HEK293 (cell line): ENCODE results near the gene C1orf56.

Experiments
- EGR2 ChIP-seq: fragments of 450-650 bp; formaldehyde crosslinking; IDR thresholded peaks from 2 replicates; pipeline ENCODE4 v1.5.1; 2016; ENCODE audit warnings: low read depth, missing biosample characterization, missing genetic modification characterization
- PRDM1 ChIP-seq: fragments of 450-650 bp; formaldehyde crosslinking; IDR thresholded peaks from 2 replicates; pipeline ENCODE4; 2016; ENCODE audit warnings: missing biosample characterization, missing genetic modification characterization
- PRDM10 ChIP-seq: fragments of 450-650 bp; formaldehyde crosslinking; IDR thresholded peaks from 2 replicates; pipeline ENCODE4 v1.5.1; 2016; ENCODE audit warnings: missing biosample characterization, missing genetic modification characterization
- SCRT1 ChIP-seq: fragments of 450-650 bp; formaldehyde crosslinking; IDR thresholded peaks from 2 replicates; pipeline ENCODE4 v1.5.1; 2016; ENCODE audit warnings: missing biosample characterization, missing genetic modification characterization, borderline replicate concordance
- SCRT2 ChIP-seq: fragments of 450-650 bp; formaldehyde crosslinking; IDR thresholded peaks from 2 replicates; pipeline ENCODE4 v1.5.1; 2016; ENCODE audit warnings: missing biosample characterization, missing genetic modification characterization
- ZBTB11 ChIP-seq: fragments of 450-650 bp; formaldehyde crosslinking; conservative IDR thresholded peaks from 2 replicates; pipeline ENCODE4 v1.5.1; 2016; ENCODE audit warnings: low read depth, missing biosample characterization, missing genetic modification characterization
- ZBTB7A ChIP-seq: fragments of 450-650 bp; formaldehyde crosslinking; IDR thresholded peaks from 2 replicates; pipeline ENCODE4 v1.5.1; 2016; ENCODE audit warnings: low read depth, missing biosample characterization, missing genetic modification characterization
- ZEB2 ChIP-seq: fragments of 450-650 bp; formaldehyde crosslinking; IDR thresholded peaks from 2 replicates; pipeline ENCODE4 v1.5.1; 2016; ENCODE audit warnings: missing biosample characterization, missing genetic modification characterization
- ZFHX2 ChIP-seq: fragments of 450-650 bp; formaldehyde crosslinking; conservative IDR thresholded peaks from 2 replicates; pipeline ENCODE4 v1.5.1; 2016; ENCODE audit warnings: missing biosample characterization, missing genetic modification characterization
- ZNF114 ChIP-seq: fragments of 450-650 bp; formaldehyde crosslinking; IDR thresholded peaks from 2 replicates; pipeline ENCODE4 v1.5.0; 2017; ENCODE audit warnings: missing biosample characterization, missing genetic modification characterization
- ZNF121 ChIP-seq: fragments of 450-650 bp; formaldehyde crosslinking; IDR thresholded peaks from 2 replicates; pipeline ENCODE4 v1.5.1; 2016; ENCODE audit warnings: missing biosample characterization, missing genetic modification characterization
- ZNF18 ChIP-seq: fragments of 450-650 bp; formaldehyde crosslinking; IDR thresholded peaks from 2 replicates; pipeline ENCODE4 v1.5.1; 2016; ENCODE audit warnings: missing biosample characterization, missing genetic modification characterization
- ZNF2 ChIP-seq: fragments of 450-650 bp; formaldehyde crosslinking; IDR thresholded peaks from 2 replicates; pipeline ENCODE4 v1.5.1; 2016; ENCODE audit warnings: missing biosample characterization, missing genetic modification characterization
- ZNF211 ChIP-seq: fragments of 450-650 bp; formaldehyde crosslinking; IDR thresholded peaks from 2 replicates; pipeline ENCODE4 v1.5.1; 2016; ENCODE audit warnings: low read depth, missing biosample characterization, missing genetic modification characterization
- ZNF280D ChIP-seq: fragments of 450-650 bp; formaldehyde crosslinking; IDR thresholded peaks from 2 replicates; pipeline ENCODE4 v1.5.1; 2016; ENCODE audit warnings: missing biosample characterization, missing genetic modification characterization
- ZNF324 ChIP-seq: fragments of 450-650 bp; formaldehyde crosslinking; IDR thresholded peaks from 2 replicates; pipeline ENCODE4 v1.5.1; 2016; ENCODE audit warnings: missing biosample characterization, missing genetic modification characterization
- ZNF335 ChIP-seq: fragments of 450-650 bp; formaldehyde crosslinking; conservative IDR thresholded peaks from 2 replicates; pipeline ENCODE4 v1.5.1; 2016; ENCODE audit warnings: missing biosample characterization, missing genetic modification characterization
- ZNF341 ChIP-seq: fragments of 450-650 bp; formaldehyde crosslinking; IDR thresholded peaks from 2 replicates; pipeline ENCODE4; 2016; ENCODE audit warnings: low read depth, missing biosample characterization, missing genetic modification characterization
- ZNF423 ChIP-seq: fragments of 450-650 bp; formaldehyde crosslinking; IDR thresholded peaks from 2 replicates; pipeline ENCODE4 v1.5.1; 2016; ENCODE audit warnings: missing biosample characterization, missing genetic modification characterization
- ZNF449 ChIP-seq: fragments of 450-650 bp; formaldehyde crosslinking; IDR thresholded peaks from 2 replicates; pipeline ENCODE4 v1.5.1; 2017; ENCODE audit warnings: missing biosample characterization, mild to moderate bottlenecking, missing genetic modification characterization, moderate library complexity
- ZNF549 ChIP-seq: fragments of 450-650 bp; IDR thresholded peaks from 2 replicates; pipeline ENCODE4 v1.5.1; 2018; ENCODE audit warnings: missing biosample characterization, missing genetic modification characterization, mild to moderate bottlenecking, inconsistent platforms, moderate library complexity
- ZNF571 ChIP-seq: fragments of 450-650 bp; formaldehyde crosslinking; IDR thresholded peaks from 2 replicates; pipeline ENCODE4 v1.5.0; 2017; ENCODE audit warnings: missing biosample characterization, missing genetic modification characterization
- ZNF645 ChIP-seq: fragments of 450-650 bp; formaldehyde crosslinking; IDR thresholded peaks from 2 replicates; pipeline ENCODE4; 2016; ENCODE audit warnings: missing biosample characterization, missing genetic modification characterization
- ZNF660 ChIP-seq: fragments of 450-650 bp; IDR thresholded peaks from 2 replicates; pipeline ENCODE4 v1.5.1; 2018; ENCODE audit warnings: missing biosample characterization, mild to moderate bottlenecking, missing genetic modification characterization
- ZNF776 ChIP-seq: fragments of 450-650 bp; formaldehyde crosslinking; IDR thresholded peaks from 2 replicates; pipeline ENCODE4 v1.5.0; 2017; ENCODE audit warnings: missing biosample characterization, missing genetic modification characterization, borderline replicate concordance

Gene C1orf56

GRCh38 chr1:151006327-151007052 is 41.1 kb upstream of the C1orf56 start, which contains the start of gene MINDY1 (continued):
- TF ChIP-seq ZNF18 (tag by site-specific recombination), result no peak
- no peak for TF ChIP-seq ZNF571 (tag by site-specific recombination)
- peak; percentile 62 for TF ChIP-seq ZNF335 (tag by site-specific recombination)
- TF ChIP-seq ZBTB7A (tag by site-specific recombination), result no peak
- no peak for TF ChIP-seq EGR2 (tag by site-specific recombination)
- no peak for TF ChIP-seq ZNF776 (tag by site-specific recombination)
- no peak for TF ChIP-seq ZNF211
- no peak for TF ChIP-seq ZNF449 (tag by site-specific recombination)
- no peak for TF ChIP-seq ZNF121
- no peak for TF ChIP-seq ZNF280D
- no peak for TF ChIP-seq ZNF645 (tag by site-specific recombination)
- TF ChIP-seq ZNF660 (tag by site-specific recombination), result peak; percentile 64
- TF ChIP-seq ZNF2 (tag by site-specific recombination), result peak; percentile 25; the same call in 1 of the 2 replicates
- TF ChIP-seq SCRT1 (tag by site-specific recombination), result no peak
- no peak for TF ChIP-seq ZNF423 (tag by site-specific recombination)
- TF ChIP-seq ZEB2 (tag by site-specific recombination), result no peak
- no peak for TF ChIP-seq ZBTB11 (tag by site-specific recombination)
- TF ChIP-seq ZNF341 (tag by site-specific recombination), result peak; percentile 49; the same call in 1 of the 2 replicates
- no peak for TF ChIP-seq ZNF549
- TF ChIP-seq ZNF114 (tag by site-specific recombination), result no peak
- no peak for TF ChIP-seq SCRT2 (tag by site-specific recombination)
- peak; percentile 21 for TF ChIP-seq PRDM10
- no peak for TF ChIP-seq ZFHX2 (tag by site-specific recombination)
- TF ChIP-seq ZNF324 (tag by site-specific recombination), result no peak
- TF ChIP-seq PRDM1 (tag by site-specific recombination), result peak; percentile 90
